Stimulated activated CD8-positive, alpha-beta memory T cell treated with anti-CD3 and anti-CD28 coated beads, Interleukin-4, amount 100 ng/mL, for 24 hours (primary cell): ENCODE results near the gene LDLRAD1.
"Not testable (repeated sequence)": the region's sequence is repeated elsewhere in the genome, so short reads cannot be mapped to it uniquely, and the experiment has no call there.

Experiments used
- DNase-seq: peaks from one replicate; pipeline ENCODE4 v3.0.0-alpha.2; 2020; ENCODE audit warnings: low read depth

LDLRAD1 gene

GRCh38 chr1:53992085-53992874, 25.7 kb downstream of the LDLRAD1 start:
- no peak for DNase-seq

- DNase-seq: no peak
Measured at GRCh38 chr1:53987880-53988279, 30.1 kb downstream of the LDLRAD1 start.

GRCh38 chr1:53986458-53986857, 31.5 kb downstream of the LDLRAD1 start:
- no peak for DNase-seq

GRCh38 chr1:53984726-53985125, 33.3 kb downstream of the LDLRAD1 start:
- no peak for DNase-seq

- DNase-seq: no peak
Measured at GRCh38 chr1:53982763-53983104, 35.3 kb downstream of the LDLRAD1 start.

GRCh38 chr1:53982034-53982762, 35.8 kb downstream of the LDLRAD1 start:
- no peak for DNase-seq

- no peak for DNase-seq
Measured at GRCh38 chr1:53981220-53981619, 36.8 kb downstream of the LDLRAD1 start.

GRCh38 chr1:53979712-53980450, 38.1 kb downstream of the LDLRAD1 start:
- DNase-seq: no peak

- DNase-seq: no peak
Measured at GRCh38 chr1:53975861-53976260, 42.1 kb downstream of the LDLRAD1 start.

GRCh38 chr1:53971718-53972117, 46.3 kb downstream of the LDLRAD1 start:
- no peak for DNase-seq

- DNase-seq: not testable (repeated sequence)
Measured at GRCh38 chr1:53969323-53969722, 48.7 kb downstream of the LDLRAD1 start.

GRCh38 chr1:53968125-53968513, 49.9 kb downstream of the LDLRAD1 start:
- no peak for DNase-seq

- no peak for DNase-seq
Measured at GRCh38 chr1:53967409-53968124, 50.4 kb downstream of the LDLRAD1 start.

- no peak for DNase-seq
Measured at GRCh38 chr1:53966794-53967193, 51.2 kb downstream of the LDLRAD1 start.

- DNase-seq: no peak
Measured at GRCh38 chr1:53964109-53964508, 53.9 kb downstream of the LDLRAD1 start.

GRCh38 chr1:53963460-53963859, 54.5 kb downstream of the LDLRAD1 start:
- DNase-seq: no peak

- no peak for DNase-seq
Measured at GRCh38 chr1:53962395-53962794, 55.6 kb downstream of the LDLRAD1 start.

GRCh38 chr1:53959664-53960250, 58.2 kb downstream of the LDLRAD1 start:
- DNase-seq: no peak
